K562 (cell line): ENCODE measurements around the gene ZNF302. TPM values are rescaled to one million over a fixed set of nuclear protein-coding genes. Genes with fewer than 3 reads are reported as not detected.

Experiments
- ATAC-seq: fragments of 200-7000 bp; cut with Tn5 transposase; 3 replicates; pipeline ENCODE4 v1.9.1; 2020; ENCODE audit warnings: moderate library complexity
- BruUV-seq: library from RNA; stranded (reverse); fragments of 400-500 nt; replicated peaks from 2 replicates; lab custom pipeline; 2021; lab: Mats Ljungman, UMichigan
- CTCF ChIA-PET: fragments of 300-600 bp; formaldehyde crosslinking; extraction: SDS; loops from one replicate; lab custom pipeline; 2021; ENCODE audit warnings: low intra/inter-chr PET ratio; lab: Yijun Ruan, JAX
- POLR2A ChIA-PET: fragments of 300-600, 350-650 bp; sonication (Branson Sonifier 250); formaldehyde crosslinking; extraction: SDS; loops from one replicate; lab custom pipeline; 2021; ENCODE audit warnings: antibody characterized with exemption, inconsistent platforms; lab: Yijun Ruan, JAX
- DNase-seq, 4 experiments: peaks; one replicate each; pipeline versions ENCODE4 v3.0.0 to v3.0.0-alpha.2; 2011 to 2018; ENCODE audit warnings: low spot score in 3 of 4, mixed read lengths in 3 of 4; ENCODE audit errors: extremely low read depth in 1 of 4
- FAIRE-seq: peaks from 2 replicates; lab custom pipeline; 2011; peaks lifted over from hg19 to GRCh38; lab: Jason Lieb, UNC
- H2AFZ ChIP-seq: 2 replicates; pipeline ENCODE4 v1.6.0; 2011; ENCODE audit warnings: low read depth, low read length, control low read depth, inconsistent platforms
- H3K27ac ChIP-seq: fragments of 200-600 bp; 3 replicates; pipeline ENCODE4 v1.8.0; 2011; ENCODE audit warnings: low read depth, mild to moderate bottlenecking, control low read depth, inconsistent platforms, low read length, moderate library complexity, mixed read lengths; ENCODE audit errors: extremely low read depth
- H3K27me3 ChIP-seq, 2 experiments: fragments of 300-600 bp in 1 of 2; 2 replicates in 1 of 2; 3 replicates in 1 of 2; pipeline versions ENCODE4 v1.6.0 to v1.8.0; 2011; ENCODE audit warnings: inconsistent platforms in 2 of 2, low read length in 2 of 2, mild to moderate bottlenecking in 1 of 2, mixed read lengths in 1 of 2, moderate library complexity in 1 of 2; ENCODE audit not compliant: control insufficient read depth in 2 of 2, insufficient read depth in 2 of 2
- H3K36me3 ChIP-seq: fragments of 300-600 bp; 3 replicates; pipeline ENCODE4 v1.8.0; 2011; ENCODE audit warnings: mild to moderate bottlenecking, low read length, inconsistent platforms; ENCODE audit not compliant: control insufficient read depth, insufficient read depth
- H3K4me1 ChIP-seq, 2 experiments: fragments of 200-600 bp in 1 of 2; replicated peaks in 1 of 2; 2 replicates in 1 of 2; 3 replicates in 1 of 2; pipeline versions ENCODE4 v1.5.1 to v1.8.0; 2011; ENCODE audit warnings: inconsistent platforms in 2 of 2, low read length in 2 of 2, mild to moderate bottlenecking in 1 of 2, mixed read lengths in 1 of 2, moderate library complexity in 1 of 2; ENCODE audit not compliant: control insufficient read depth in 2 of 2, insufficient read depth in 2 of 2
- H3K4me2 ChIP-seq: 2 replicates; pipeline ENCODE4 v1.6.1; 2011; ENCODE audit warnings: low read length, control low read depth, inconsistent platforms, mixed read lengths; ENCODE audit not compliant: insufficient read depth
- H3K4me3 ChIP-seq: fragments of 200-600 bp; sonication (generic), shearing (Covaris generic); 2 replicates; pipeline ENCODE4 v1.5.1; 2016; ENCODE audit warnings: control low read depth, inconsistent platforms
- H3K79me2 ChIP-seq: fragments of 200-600 bp; 3 replicates; pipeline ENCODE4 v1.8.0; 2011; ENCODE audit warnings: low read length, inconsistent platforms; ENCODE audit not compliant: control insufficient read depth, insufficient read depth
- H3K9ac ChIP-seq, 2 experiments: 2 replicates each; pipeline versions ENCODE4 v1.6.0 to v1.6.1; 2011; ENCODE audit warnings: low read depth in 2 of 2, low read length in 2 of 2, control low read depth in 1 of 2, inconsistent platforms in 1 of 2, mild to moderate bottlenecking in 1 of 2, mixed read lengths in 1 of 2; ENCODE audit not compliant: insufficient read depth in 1 of 2
- H3K9me1 ChIP-seq: one replicate; pipeline ENCODE4 v1.6.0; 2011; ENCODE audit warnings: inconsistent platforms, mild to moderate bottlenecking, low read length, moderate library complexity; ENCODE audit not compliant: control insufficient read depth, insufficient read depth
- H3K9me3 ChIP-seq: replicated peaks from 2 replicates; pipeline ENCODE4 v1.5.1; 2011; ENCODE audit warnings: low read depth, low read length, inconsistent platforms; ENCODE audit not compliant: control insufficient read depth, insufficient read depth
- H4K20me1 ChIP-seq: replicated peaks from 2 replicates; pipeline ENCODE4 v1.6.1; 2011; ENCODE audit warnings: low read length, inconsistent platforms, mixed read lengths; ENCODE audit not compliant: control insufficient read depth, insufficient read depth
- EZH2 ChIP-seq: IDR thresholded peaks from 2 replicates; pipeline ENCODE4 v1.6.1; 2012; ENCODE audit warnings: low read depth, mild to moderate bottlenecking, inconsistent platforms, low read length, borderline replicate concordance
- PYGO2 ChIP-seq: fragments of 450-650 bp; IDR thresholded peaks from 2 replicates; pipeline ENCODE4 v1.6.1; 2016; ENCODE audit warnings: mild to moderate bottlenecking, missing genetic modification characterization, moderate library complexity, missing compliant biosample characterization
- ZNF311 ChIP-seq: fragments of 250-450 bp; sonication (Bioruptor Pico); IDR thresholded peaks from 2 replicates; pipeline ENCODE4 v1.4.0; 2020; ENCODE audit warnings: mild to moderate bottlenecking, moderate library complexity
- ZNF583 ChIP-seq: fragments of 250-450 bp; sonication (Bioruptor Pico); IDR thresholded peaks from 2 replicates; pipeline ENCODE4 v1.4.0; 2020
- WGBS: fragments of 100-300 bp; shearing (Covaris generic); methylation state at CpG from one replicate; pipeline ENCODE4 v1.1.6; 2016; ENCODE audit warnings: low coverage, mixed read lengths; ENCODE audit not compliant: insufficient coverage; ENCODE audit errors: missing lambda C conversion rate; 5-methylcytosine and 5-hydroxymethylcytosine counted together
- in situ Hi-C: fragments of 300-500 bp; cut with MboI; formaldehyde crosslinking; loops from 4 replicates; pipeline ENCODE4 v1.15.0; 2018; ENCODE audit warnings: inconsistent platforms, mixed read lengths
- intact Hi-C: fragments of 100-400 bp; cut with micrococcal nuclease; formaldehyde crosslinking; loops from 2 replicates; pipeline ENCODE4 v1.14.2; 2022
- polyA plus RNA-seq, 8 experiments: library from polyadenylated mRNA; depleted of rRNA in 4 of 8; stranded (reverse) in 5 of 8; unstranded in 3 of 8; fragments of >200 nt; fragmentation: Nextera tagmentation in 2 of 8; fragmentation: Illumina TruSeq in 1 of 8; extraction: Ambion mirVana in 2 of 8; extraction: Trizol in 1 of 8; gene quantifications; 2 replicates each; pipeline versions ENCODE4 v1.2.1 to v1.2.3, GENCODE V29; 2011 to 2014; ENCODE audit warnings: inconsistent platforms in 1 of 8, missing spikeins in 1 of 8
- total RNA-seq, 7 experiments: library from RNA; depleted of rRNA in 6 of 7; stranded (reverse); fragments of >200 nt in 6 of 7; fragmentation: Illumina TruSeq in 2 of 7; extraction: Trizol in 2 of 7; gene quantifications; 2 replicates each; pipeline versions ENCODE4 v1.2.1 to v1.2.3, GENCODE V29; 2011 to 2021; ENCODE audit warnings: low replicate concordance in 1 of 7
- TF ChIP-seq, protein P1 (sequence below): IDR thresholded peaks from 2 replicates; pipeline ENCODE4 v1.6.1; 2012; ENCODE audit warnings: low read depth, low read length, improper control_type of control experiment, borderline replicate concordance
- TF ChIP-seq, protein P2 (sequence below): fragments of 450-650 bp; IDR thresholded peaks from 2 replicates; pipeline ENCODE4 v1.6.1; 2017; ENCODE audit warnings: antibody characterized with exemption, mild to moderate bottlenecking
- TF ChIP-seq, protein P3 (sequence below): sonication (generic); IDR thresholded peaks from 2 replicates; pipeline ENCODE4 v1.6.1; 2016
- TF ChIP-seq, protein P4 (sequence below), 3 experiments: fragments of 200-800 bp in 1 of 3; sonication (Bioruptor generic) in 1 of 3; sonication (generic) in 1 of 3; formaldehyde crosslinking in 1 of 3; IDR thresholded peaks; 2 replicates each; pipeline versions ENCODE4 v1.6.1 to v1.8.0; 2016 to 2022; ENCODE audit warnings: mild to moderate bottlenecking in 2 of 3, missing compliant biosample characterization in 2 of 3, missing genetic modification characterization in 2 of 3, missing genetic modification reagents in 1 of 3

Gene ZNF302
- total and polyA plus RNA-seq, 9 of the 15 experiments (the other 6 are each of a cell fraction or from before 2014, with no cell fraction given) = 0.08 to 1.0 (median 0.27) TPM; not detected in 1

DNA sequence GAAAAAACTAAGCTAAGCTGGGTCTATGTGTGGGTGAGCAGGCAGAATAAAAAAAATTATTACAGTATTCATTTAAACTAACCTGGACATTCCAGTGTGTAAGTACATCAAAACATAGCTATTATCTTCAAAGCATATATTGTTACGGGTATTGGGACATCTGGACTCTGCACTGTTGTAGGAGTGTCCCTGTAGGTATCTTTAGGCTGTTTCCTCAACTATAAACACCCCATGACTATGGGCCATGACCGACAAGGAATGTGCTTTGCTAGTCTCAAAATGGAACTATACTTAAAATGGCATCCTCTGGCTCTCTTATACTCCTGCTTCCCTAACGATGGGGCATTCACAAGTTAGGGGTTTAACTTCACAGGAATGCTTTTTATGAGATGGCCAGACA lies 3.9 kb upstream of the ZNF302 start (continued):
- TF ChIP-seq, protein P1, sequence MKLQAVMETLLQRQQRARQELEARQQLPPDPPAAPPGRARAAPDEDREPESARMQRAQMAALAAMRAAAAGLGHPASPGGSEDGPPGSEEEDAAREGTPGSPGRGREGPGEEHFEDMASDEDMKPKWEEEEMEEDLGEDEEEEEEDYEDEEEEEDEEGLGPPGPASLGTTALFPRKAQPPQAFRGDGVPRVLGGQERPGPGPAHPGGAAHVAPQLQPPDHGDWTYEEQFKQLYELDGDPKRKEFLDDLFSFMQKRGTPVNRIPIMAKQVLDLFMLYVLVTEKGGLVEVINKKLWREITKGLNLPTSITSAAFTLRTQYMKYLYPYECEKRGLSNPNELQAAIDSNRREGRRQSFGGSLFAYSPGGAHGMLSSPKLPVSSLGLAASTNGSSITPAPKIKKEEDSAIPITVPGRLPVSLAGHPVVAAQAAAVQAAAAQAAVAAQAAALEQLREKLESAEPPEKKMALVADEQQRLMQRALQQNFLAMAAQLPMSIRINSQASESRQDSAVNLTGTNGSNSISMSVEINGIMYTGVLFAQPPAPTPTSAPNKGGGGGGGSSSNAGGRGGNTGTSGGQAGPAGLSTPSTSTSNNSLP = no peak
- TF ChIP-seq, all 486 proteins: peak for 0

DNA sequence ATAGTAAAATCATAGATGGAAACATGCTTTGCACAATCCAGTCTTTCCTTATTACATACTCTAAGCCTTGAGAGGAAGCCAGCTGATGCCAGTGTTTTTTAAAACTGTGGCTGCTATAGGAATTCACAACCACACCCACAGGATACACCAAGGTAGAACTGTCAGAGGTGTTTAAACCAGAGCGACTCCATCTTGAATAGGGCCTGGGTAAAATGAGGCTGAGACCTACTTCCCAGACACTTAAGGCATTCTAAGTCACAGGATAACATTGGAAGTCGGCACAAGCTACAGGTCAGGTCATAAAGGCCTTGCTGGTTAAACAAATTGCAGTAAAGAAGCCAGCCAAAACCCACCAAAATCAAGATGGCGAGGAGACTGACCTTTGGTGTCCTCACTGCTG lies 2.2 kb upstream of the ZNF302 start:
- Histone ChIP-seq H4K20me1 (no peaks in the 10 kb centered on the region), H3K27me3 (peaks cover 0 to 15% of the 10 kb centered on the region in 2 experiments; a peak in 2 of 5 replicates), H3K9ac (no peak overlapping the region), H3K4me2 (peak overlapping the region; percentile 18; the same call in 1 of the 2 replicates), H3K9me1 (no peaks in the 10 kb centered on the region), H3K4me3 (no peak overlapping the region), H3K79me2 (no peaks in the 10 kb centered on the region), H2AFZ (peak overlapping the region; percentile 53; the same call in 1 of the 2 replicates), H3K4me1 (peaks cover 0 to 6% of the 10 kb centered on the region in 2 experiments; a peak in 1 of 5 replicates), H3K27ac (no peak overlapping the region), H3K36me3 (no peaks in the 10 kb centered on the region), H3K9me3 (no peaks in the 10 kb centered on the region)
- TF ChIP-seq EZH2 (no peak), PYGO2 (tag) (0 out of 2 replicates have a peak, but pooled peaks have one; percentile 32), ZNF583 (CRISPR knock-in tag) (peak; percentile 72; the same call in 1 of the 2 replicates), ZNF311 (CRISPR knock-in tag) (peak; percentile 87)
- TF ChIP-seq, protein P2, sequence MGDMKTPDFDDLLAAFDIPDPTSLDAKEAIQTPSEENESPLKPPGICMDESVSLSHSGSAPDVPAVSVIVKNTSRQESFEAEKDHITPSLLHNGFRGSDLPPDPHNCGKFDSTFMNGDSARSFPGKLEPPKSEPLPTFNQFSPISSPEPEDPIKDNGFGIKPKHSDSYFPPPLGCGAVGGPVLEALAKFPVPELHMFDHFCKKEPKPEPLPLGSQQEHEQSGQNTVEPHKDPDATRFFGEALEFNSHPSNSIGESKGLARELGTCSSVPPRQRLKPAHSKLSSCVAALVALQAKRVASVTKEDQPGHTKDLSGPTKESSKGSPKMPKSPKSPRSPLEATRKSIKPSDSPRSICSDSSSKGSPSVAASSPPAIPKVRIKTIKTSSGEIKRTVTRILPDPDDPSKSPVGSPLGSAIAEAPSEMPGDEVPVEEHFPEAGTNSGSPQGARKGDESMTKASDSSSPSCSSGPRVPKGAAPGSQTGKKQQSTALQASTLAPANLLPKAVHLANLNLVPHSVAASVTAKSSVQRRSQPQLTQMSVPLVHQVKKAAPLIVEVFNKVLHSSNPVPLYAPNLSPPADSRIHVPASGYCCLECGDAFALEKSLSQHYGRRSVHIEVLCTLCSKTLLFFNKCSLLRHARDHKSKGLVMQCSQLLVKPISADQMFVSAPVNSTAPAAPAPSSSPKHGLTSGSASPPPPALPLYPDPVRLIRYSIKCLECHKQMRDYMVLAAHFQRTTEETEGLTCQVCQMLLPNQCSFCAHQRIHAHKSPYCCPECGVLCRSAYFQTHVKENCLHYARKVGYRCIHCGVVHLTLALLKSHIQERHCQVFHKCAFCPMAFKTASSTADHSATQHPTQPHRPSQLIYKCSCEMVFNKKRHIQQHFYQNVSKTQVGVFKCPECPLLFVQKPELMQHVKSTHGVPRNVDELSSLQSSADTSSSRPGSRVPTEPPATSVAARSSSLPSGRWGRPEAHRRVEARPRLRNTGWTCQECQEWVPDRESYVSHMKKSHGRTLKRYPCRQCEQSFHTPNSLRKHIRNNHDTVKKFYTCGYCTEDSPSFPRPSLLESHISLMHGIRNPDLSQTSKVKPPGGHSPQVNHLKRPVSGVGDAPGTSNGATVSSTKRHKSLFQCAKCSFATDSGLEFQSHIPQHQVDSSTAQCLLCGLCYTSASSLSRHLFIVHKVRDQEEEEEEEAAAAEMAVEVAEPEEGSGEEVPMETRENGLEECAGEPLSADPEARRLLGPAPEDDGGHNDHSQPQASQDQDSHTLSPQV = 0 out of 2 replicates have a peak, but pooled peaks have one; percentile 37
- TF ChIP-seq, protein P3, sequence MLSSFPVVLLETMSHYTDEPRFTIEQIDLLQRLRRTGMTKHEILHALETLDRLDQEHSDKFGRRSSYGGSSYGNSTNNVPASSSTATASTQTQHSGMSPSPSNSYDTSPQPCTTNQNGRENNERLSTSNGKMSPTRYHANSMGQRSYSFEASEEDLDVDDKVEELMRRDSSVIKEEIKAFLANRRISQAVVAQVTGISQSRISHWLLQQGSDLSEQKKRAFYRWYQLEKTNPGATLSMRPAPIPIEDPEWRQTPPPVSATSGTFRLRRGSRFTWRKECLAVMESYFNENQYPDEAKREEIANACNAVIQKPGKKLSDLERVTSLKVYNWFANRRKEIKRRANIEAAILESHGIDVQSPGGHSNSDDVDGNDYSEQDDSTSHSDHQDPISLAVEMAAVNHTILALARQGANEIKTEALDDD = no peak
- TF ChIP-seq, protein P4, sequence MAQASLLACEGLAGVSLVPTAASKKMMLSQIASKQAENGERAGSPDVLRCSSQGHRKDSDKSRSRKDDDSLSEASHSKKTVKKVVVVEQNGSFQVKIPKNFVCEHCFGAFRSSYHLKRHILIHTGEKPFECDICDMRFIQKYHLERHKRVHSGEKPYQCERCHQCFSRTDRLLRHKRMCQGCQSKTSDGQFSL (CRISPR knock-in tag; IDR thresholded peaks at IDR 0.05) = no peak
- TF ChIP-seq, protein P4 (tag; IDR thresholded peaks at IDR 0.05) = peak in 1 of 2 experiments; percentile 74; a peak in 1 of 4 replicates
- in situ Hi-C loops (no loop called here), intact Hi-C loops (no loop called here)
- CTCF ChIA-PET = no interaction called here
- POLR2A ChIA-PET = interaction anchor here (0.7 kb wide), 1 partner anchor 47 kb away, joined by 3 read pairs; no protein-coding TSS in a partner anchor
- ATAC-seq (no peak), DNase-seq (no peak), FAIRE-seq (no peak)
- BruUV-seq = no TSS peak
- 2% methylated on average over 3 of the region's 3 CpGs for WGBS
